GM23338 (cell line): ENCODE measurements around the gene CHN1. TPM values are rescaled to one million over a fixed set of nuclear protein-coding genes. Genes with fewer than 3 reads are reported as not detected.

ENCODE experiments used
- ATAC-seq: fragments of 200-7000 bp; cut with Tn5 transposase; 3 replicates; pipeline ENCODE4 v1.9.1; 2020
- DNase-seq: peaks from one replicate; pipeline ENCODE4 v3.0.0-alpha.2; 2015; ENCODE audit warnings: low spot score
- H2AFZ ChIP-seq: fragments of 200-600 bp; sonication (generic); 2 replicates; pipeline ENCODE4 v1.8.0; 2016; ENCODE audit warnings: antibody characterized with exemption, mild to moderate bottlenecking, moderate library complexity
- H3F3A ChIP-seq: fragments of 200-600 bp; sonication (generic); replicated peaks from 2 replicates; pipeline ENCODE4 v1.8.0; 2017; ENCODE audit warnings: antibody characterized with exemption, mixed run types, low read depth
- H3K27ac ChIP-seq: fragments of 200-600 bp; sonication (generic); 2 replicates; pipeline ENCODE4 v1.6.1; 2016; ENCODE audit warnings: low read depth
- H3K27me3 ChIP-seq: fragments of 200-600 bp; sonication (generic); 2 replicates; pipeline ENCODE4 v1.8.0; 2016; ENCODE audit warnings: mild to moderate bottlenecking, mixed run types, moderate library complexity; ENCODE audit not compliant: insufficient read depth
- H3K36me3 ChIP-seq: fragments of 200-600 bp; sonication (generic); 2 replicates; pipeline ENCODE4 v1.8.0; 2016; ENCODE audit warnings: mild to moderate bottlenecking; ENCODE audit not compliant: insufficient read depth
- H3K4me1 ChIP-seq: fragments of 200-600 bp; sonication (generic); 2 replicates; pipeline ENCODE4 v1.8.0; 2016; ENCODE audit warnings: mild to moderate bottlenecking, moderate library complexity; ENCODE audit not compliant: insufficient read depth
- H3K4me2 ChIP-seq: fragments of 200-600 bp; sonication (generic); 2 replicates; pipeline ENCODE4 v1.7.1; 2017; ENCODE audit warnings: mixed run types
- H3K4me3 ChIP-seq: fragments of 200-600 bp; sonication (generic); 2 replicates; pipeline ENCODE4 v1.6.1; 2016; ENCODE audit warnings: mixed run types
- H3K79me2 ChIP-seq: fragments of 200-600 bp; sonication (generic); replicated peaks from 2 replicates; pipeline ENCODE4 v1.8.0; 2017; ENCODE audit warnings: mild to moderate bottlenecking; ENCODE audit not compliant: insufficient read depth
- H3K9me2 ChIP-seq: fragments of 200-600 bp; sonication (generic); 2 replicates; pipeline ENCODE4 v1.8.0; 2017; ENCODE audit not compliant: insufficient read depth
- H4K20me1 ChIP-seq: fragments of 200-600 bp; sonication (generic); replicated peaks from 2 replicates; pipeline ENCODE4 v1.8.0; 2017; ENCODE audit warnings: mild to moderate bottlenecking; ENCODE audit not compliant: insufficient read depth
- H3K27ac Mint-ChIP-seq: 2 replicates; pipeline ENCODE4 v1.8.0; 2020; ENCODE audit warnings: inconsistent platforms, mild to moderate bottlenecking, moderate library complexity, mixed read lengths
- H3K27me3 Mint-ChIP-seq: 3 replicates; pipeline ENCODE4 v1.8.0; 2022; ENCODE audit warnings: low read depth, mild to moderate bottlenecking, moderate library complexity, mixed read lengths, inconsistent platforms; ENCODE audit not compliant: insufficient read depth, poor library complexity
- H3K36me3 Mint-ChIP-seq: 3 replicates; pipeline ENCODE4 v1.8.0; 2021; ENCODE audit warnings: low read depth, mild to moderate bottlenecking, inconsistent platforms, moderate library complexity, mixed read lengths
- H3K4me1 Mint-ChIP-seq: 3 replicates; pipeline ENCODE4 v1.8.0; 2020; ENCODE audit warnings: mild to moderate bottlenecking, inconsistent platforms, mixed read lengths
- H3K4me3 Mint-ChIP-seq: 3 replicates; pipeline ENCODE4 v1.8.0; 2021; ENCODE audit warnings: moderate library complexity, mild to moderate bottlenecking, inconsistent platforms, mixed read lengths
- H3K9me3 Mint-ChIP-seq: 3 replicates; pipeline ENCODE4 v1.8.0; 2020; ENCODE audit warnings: moderate library complexity, mild to moderate bottlenecking, inconsistent platforms, mixed read lengths
- CTCF ChIP-seq, 2 experiments: fragments of 200-600 bp in 1 of 2; sonication (generic) in 1 of 2; conservative IDR thresholded peaks; 2 replicates each; pipeline versions ENCODE4 v1.5.1 to v1.6.1; 2016 to 2017; ENCODE audit warnings: antibody characterized with exemption in 2 of 2, low read depth in 2 of 2, mild to moderate bottlenecking in 2 of 2, moderate library complexity in 1 of 2
- ETS1 ChIP-seq: IDR thresholded peaks from 2 replicates; pipeline ENCODE4 v1.6.1; 2016; ENCODE audit warnings: antibody characterized with exemption
- EZH2 ChIP-seq: fragments of 200-600 bp; sonication (generic); IDR thresholded peaks from one replicate; pipeline ENCODE4 v1.8.0; 2017; ENCODE audit warnings: antibody characterized with exemption, mild to moderate bottlenecking, low read depth; ENCODE audit not compliant: unreplicated experiment
- JUNB ChIP-seq: IDR thresholded peaks from one replicate; pipeline ENCODE4 v1.6.1; 2016; ENCODE audit warnings: antibody characterized with exemption; ENCODE audit not compliant: unreplicated experiment
- NANOG ChIP-seq: IDR thresholded peaks from 2 replicates; pipeline ENCODE4 v1.6.1; 2016; ENCODE audit warnings: antibody characterized with exemption, borderline replicate concordance
- POLR2AphosphoS5 ChIP-seq: IDR thresholded peaks from 2 replicates; pipeline ENCODE4 v1.6.1; 2016; ENCODE audit warnings: antibody characterized with exemption, low read depth
- STAT1 ChIP-seq: IDR thresholded peaks from one replicate; pipeline ENCODE4 v1.6.1; 2016; ENCODE audit warnings: antibody characterized with exemption; ENCODE audit not compliant: unreplicated experiment
- ZNF114 ChIP-seq: fragments of 250-450 bp; sonication (Bioruptor Pico); IDR thresholded peaks from 2 replicates; pipeline ENCODE4 v1.5.0; 2020; ENCODE audit warnings: mild to moderate bottlenecking, moderate library complexity
- ZNF331 ChIP-seq: fragments of 250-450 bp; sonication (Bioruptor Pico); IDR thresholded peaks from 2 replicates; pipeline ENCODE4 v1.5.0; 2020; ENCODE audit warnings: low read depth, mild to moderate bottlenecking, moderate library complexity
- ZNF462 ChIP-seq: fragments of 250-450 bp; sonication (Bioruptor Pico); IDR thresholded peaks from 2 replicates; pipeline ENCODE4 v1.5.0; 2020; ENCODE audit warnings: mild to moderate bottlenecking, moderate library complexity
- polyA plus RNA-seq: library from polyadenylated mRNA; unstranded; fragments of >200 nt; fragmentation: Nextera tagmentation; extraction: Ambion mirVana; gene quantifications from 2 replicates; pipeline ENCODE4 v1.2.1, GENCODE V29; 2016
- total RNA-seq: library from RNA; depleted of rRNA; stranded (reverse); fragments of >200 nt; shearing (Covaris generic); gene quantifications from 2 replicates; pipeline ENCODE4 v1.2.3, GENCODE V29; 2014

Gene CHN1
- total and polyA plus RNA-seq, 2 experiments from 2014 or later = 28.1 to 36.5 TPM

GRCh38 chr2:174788291-174788929 lies 216.8 kb downstream of the CHN1 start:
- ATAC-seq = peak; percentile 64
- Histone ChIP-seq H3K79me2 (no peaks in the 10 kb centered on the region), H3K27ac (peak overlapping the region; percentile 95), H3K4me3 (peak overlapping the region; percentile 5; the same call in 1 of the 2 replicates), H3K4me1 (peaks cover 52% of the 10 kb centered on the region), H3K4me2 (peak overlapping the region; percentile 35), H3F3A (peaks cover 14% of the 10 kb centered on the region), H3K27me3 (no peaks in the 10 kb centered on the region), H3K36me3 (no peaks in the 10 kb centered on the region), H4K20me1 (no peaks in the 10 kb centered on the region), H3K9me2 (peaks cover 12% of the 10 kb centered on the region), H2AFZ (no peak overlapping the region)
- peaks cover 4% of the 10 kb centered on the region; the same call in 1 of the 3 replicates for H3K36me3 Mint-ChIP-seq
- peaks cover 62% of the 10 kb centered on the region for H3K4me1 Mint-ChIP-seq
- H3K27ac Mint-ChIP-seq = peak overlapping the region; percentile 80
- TF ChIP-seq ZNF331 (CRISPR knock-in tag) = no peak
- no peak for TF ChIP-seq CTCF (conservative IDR thresholded peaks at IDR 0.05; ENCODE audit: low read depth in 2 of 2)
- TF ChIP-seq STAT1 = no peak
- TF ChIP-seq POLR2AphosphoS5 = peak; percentile 93
- TF ChIP-seq EZH2 = no peak
- TF ChIP-seq ETS1 = no peak; the same call in 1 of the 2 replicates
- TF ChIP-seq NANOG = no peak
- no peak for TF ChIP-seq ZNF114
- no peak for TF ChIP-seq JUNB
- no peaks in the 10 kb centered on the region; the same call in 2 of the 3 replicates for H3K9me3 Mint-ChIP-seq
- peaks cover 12% of the 10 kb centered on the region for H3K27me3 Mint-ChIP-seq
- peak; percentile 78 for DNase-seq
- H3K4me3 Mint-ChIP-seq = no peak overlapping the region; the same call in 2 of the 3 replicates

- Mint-ChIP-seq H3K36me3 (peaks cover 4% of the 10 kb centered on the region; the same call in 1 of the 3 replicates), H3K27ac (peak overlapping the region; percentile 80), H3K9me3 (no peaks in the 10 kb centered on the region; the same call in 2 of the 3 replicates), H3K4me3 (no peak overlapping the region; the same call in 2 of the 3 replicates), H3K4me1 (peaks cover 56% of the 10 kb centered on the region), H3K27me3 (peaks cover 12% of the 10 kb centered on the region)
- Histone ChIP-seq H3K4me1 (peaks cover 44% of the 10 kb centered on the region), H3F3A (peaks cover 14% of the 10 kb centered on the region), H2AFZ (no peak overlapping the region), H3K4me2 (peak overlapping the region; percentile 39), H3K36me3 (no peaks in the 10 kb centered on the region), H3K4me3 (peak overlapping the region; percentile 5; the same call in 1 of the 2 replicates), H3K27me3 (no peaks in the 10 kb centered on the region), H4K20me1 (no peaks in the 10 kb centered on the region), H3K79me2 (no peaks in the 10 kb centered on the region), H3K9me2 (peaks cover 12% of the 10 kb centered on the region), H3K27ac (peak overlapping the region; percentile 95)
- peak; percentile 74 for ATAC-seq
- peak; percentile 92 for DNase-seq
- no peak for TF ChIP-seq STAT1
- peak; percentile 82 for TF ChIP-seq ZNF462 (CRISPR knock-in tag)
- TF ChIP-seq NANOG = peak; percentile 74
- no peak for TF ChIP-seq ZNF114
Observed at GRCh38 chr2:174787487-174788205, 217.5 kb downstream of the CHN1 start.
